Lung (tissue), 12 donors: ENCODE data around the gene PPP5C. TPM values are rescaled to one million over a fixed set of nuclear protein-coding genes. Genes with fewer than 3 reads are reported as not detected.

Source experiments
- ATAC-seq: fragments of 200-7000 bp; cut with Tn5 transposase; one replicate; pipeline ENCODE4 v1.9.1; 2020; ENCODE audit warnings: moderate number of reproducible peaks; ENCODE audit not compliant: insufficient read depth, low FRiP score
- DNase-seq, 3 donors: peaks; one replicate each; pipeline ENCODE4 v3.0.0-alpha.2; 2013 to 2017
- H3K27ac ChIP-seq, 2 donors: one replicate each; pipeline ENCODE4 v1.5.1; 2013; ENCODE audit warnings: mild to moderate bottlenecking in 2 of 2, moderate library complexity in 2 of 2, control low read depth in 1 of 2, inconsistent platforms in 1 of 2, low read depth in 1 of 2, low read length in 1 of 2
- H3K27me3 ChIP-seq, 3 donors: one replicate each; pipeline ENCODE4 v1.5.1; 2013; ENCODE audit warnings: low read length in 2 of 3; ENCODE audit not compliant: control insufficient read depth in 3 of 3, insufficient read depth in 3 of 3
- H3K36me3 ChIP-seq, 4 donors: one replicate each; pipeline ENCODE4 v1.5.1; 2013; ENCODE audit warnings: low read length in 4 of 4, mild to moderate bottlenecking in 1 of 4, moderate library complexity in 1 of 4; ENCODE audit not compliant: control insufficient read depth in 4 of 4, insufficient read depth in 4 of 4
- H3K4me1 ChIP-seq, 5 donors: one replicate each; pipeline ENCODE4 v1.5.1; 2013; ENCODE audit warnings: low read length in 5 of 5, mild to moderate bottlenecking in 2 of 5, moderate library complexity in 1 of 5; ENCODE audit not compliant: control insufficient read depth in 5 of 5, insufficient read depth in 5 of 5
- H3K4me3 ChIP-seq: one replicate; pipeline ENCODE4 v1.5.1; 2013; ENCODE audit warnings: mild to moderate bottlenecking, control low read depth, moderate library complexity
- H3K9ac ChIP-seq, 2 donors: one replicate each; pipeline ENCODE4 v1.5.1; 2013; ENCODE audit warnings: low read length in 2 of 2, control low read depth in 1 of 2; ENCODE audit not compliant: insufficient read depth in 1 of 2
- H3K9me3 ChIP-seq, 4 donors: one replicate each; pipeline ENCODE4 v1.5.1; 2013; ENCODE audit warnings: low read length in 3 of 4, mild to moderate bottlenecking in 1 of 4, moderate library complexity in 1 of 4; ENCODE audit not compliant: control insufficient read depth in 4 of 4, insufficient read depth in 3 of 4
- CTCF ChIP-seq: IDR thresholded peaks from 2 replicates; pipeline ENCODE4 v1.5.1; 2012; ENCODE audit warnings: mild to moderate bottlenecking; ENCODE audit errors: control extremely low read depth, extremely low read depth
- WGBS, 2 donors: extraction: QIAGEN DNeasy Blood & Tissue Kit; methylation state at CpG; one replicate each; pipeline ENCODE4 v1.1.7; 2013; 5-methylcytosine and 5-hydroxymethylcytosine counted together
- polyA plus RNA-seq, 2 donors: library from polyadenylated mRNA; stranded (reverse); fragments of 200-250 nt; gene quantifications; one replicate each; pipeline ENCODE4 v1.2.1, GENCODE V29; 2013
- total RNA-seq, 2 donors: library from RNA; depleted of rRNA in 1 of 2; stranded (reverse); fragments of >200 nt in 1 of 2; gene quantifications; one replicate each; pipeline ENCODE4 v1.2.1, GENCODE V29; 2014 to 2021
- donor health status: control.
- donor health status: control.
- donor health status: Bipolar disorder and iron deficiency.
- donor health status: healthy.
- donor health status: DM: yes; HTN: yes; CAD: no.

PPP5C gene
- total and polyA plus RNA-seq, 4 donors: 48.5 to 69.8 (median 54.6) TPM

- no peak for ATAC-seq
- TF ChIP-seq CTCF: no peak
- Histone ChIP-seq H3K9ac (no peak overlapping the region), H3K9me3 (no peaks in the 10 kb centered on the region), H3K36me3 (peaks cover 8 to 74% (median 59%) of the 10 kb centered on the region in 4 donors), H3K4me1 (peaks cover 0 to 4% (median 0%) of the 10 kb centered on the region in 5 donors), H3K27me3 (no peaks in the 10 kb centered on the region), H3K4me3 (no peak overlapping the region), H3K27ac (no peak overlapping the region)
- no peak for DNase-seq
- 95 to 97% methylated on average over 10 of the region's 10 CpGs for WGBS, 2 donors
These were observed 39.3 kb downstream of the PPP5C start for GRCh38 chr19:46386151-46386550.

- H3K36me3 ChIP-seq: peaks cover 8 to 72% (median 52%) of the 10 kb centered on the region in 4 donors
These were observed 40.3 kb downstream of the PPP5C start for GRCh38 chr19:46386996-46387712.

GRCh38 chr19:46387713-46388130 lies 40.8 kb downstream of the PPP5C start:
- Histone ChIP-seq H3K4me3 (no peak overlapping the region), H3K27ac (no peak overlapping the region), H3K27me3 (no peaks in the 10 kb centered on the region), H3K36me3 (peaks cover 8 to 72% (median 47%) of the 10 kb centered on the region in 4 donors), H3K9me3 (no peaks in the 10 kb centered on the region), H3K9ac (no peak overlapping the region), H3K4me1 (peaks cover 0 to 20% (median 3%) of the 10 kb centered on the region in 5 donors)
- 97 to 99% methylated on average over 10 of the region's 10 CpGs for WGBS, 2 donors
- no peak for TF ChIP-seq CTCF
- DNase-seq (no peak), ATAC-seq (no peak)

More at GRCh38 chr19:46386996-46387712, 40.3 kb downstream of the PPP5C start:
- H3K4me1 ChIP-seq: peaks cover 0 to 14% (median 0%) of the 10 kb centered on the region in 5 donors
- H3K4me3 ChIP-seq: no peak overlapping the region
- H3K9ac ChIP-seq: no peak overlapping the region
- 95 to 96% methylated on average over 30 of the region's 30 CpGs for WGBS, 2 donors
- no peak for ATAC-seq
- no peak overlapping the region for H3K27ac ChIP-seq
- no peak for DNase-seq
- no peaks in the 10 kb centered on the region for H3K27me3 ChIP-seq
- no peak for TF ChIP-seq CTCF
- no peaks in the 10 kb centered on the region for H3K9me3 ChIP-seq
